Ishikawa (cell line): ENCODE measurements around the gene TPH2.

Experiments
- CREB1 ChIP-seq: IDR thresholded peaks from 2 replicates; pipeline ENCODE4 v1.6.1; 2012; ENCODE audit warnings: low read depth
- EGR1 ChIP-seq: IDR thresholded peaks from 2 replicates; pipeline ENCODE4 v1.6.1; 2012
- EP300 ChIP-seq: IDR thresholded peaks from 2 replicates; pipeline ENCODE4 v1.6.1; 2012; ENCODE audit warnings: borderline replicate concordance
- FOXM1 ChIP-seq: IDR thresholded peaks from 2 replicates; pipeline ENCODE4 v1.6.1; 2012; ENCODE audit warnings: low read depth, borderline replicate concordance
- MAX ChIP-seq: IDR thresholded peaks from 2 replicates; pipeline ENCODE4 v1.6.1; 2012
- NFIC ChIP-seq: IDR thresholded peaks from 2 replicates; pipeline ENCODE4 v1.6.1; 2012
- RAD21 ChIP-seq: IDR thresholded peaks from 2 replicates; pipeline ENCODE4 v1.6.1; 2012; ENCODE audit warnings: low read depth
- TAF1 ChIP-seq: IDR thresholded peaks from 2 replicates; pipeline ENCODE4 v1.6.1; 2012; ENCODE audit warnings: low read depth, mild to moderate bottlenecking
- TCF12 ChIP-seq: IDR thresholded peaks from 2 replicates; pipeline ENCODE4 v1.6.1; 2012; ENCODE audit warnings: low read depth
- YY1 ChIP-seq: IDR thresholded peaks from 2 replicates; pipeline ENCODE4 v1.6.1; 2012; ENCODE audit warnings: low read depth
- TF ChIP-seq, protein P1 (sequence below): IDR thresholded peaks from 2 replicates; pipeline ENCODE4 v1.6.1; 2012; ENCODE audit warnings: low read depth, mild to moderate bottlenecking

GRCh38 chr12:71999795-72000194, 61.1 kb downstream of the TPH2 start:
- TF ChIP-seq, protein P1, sequence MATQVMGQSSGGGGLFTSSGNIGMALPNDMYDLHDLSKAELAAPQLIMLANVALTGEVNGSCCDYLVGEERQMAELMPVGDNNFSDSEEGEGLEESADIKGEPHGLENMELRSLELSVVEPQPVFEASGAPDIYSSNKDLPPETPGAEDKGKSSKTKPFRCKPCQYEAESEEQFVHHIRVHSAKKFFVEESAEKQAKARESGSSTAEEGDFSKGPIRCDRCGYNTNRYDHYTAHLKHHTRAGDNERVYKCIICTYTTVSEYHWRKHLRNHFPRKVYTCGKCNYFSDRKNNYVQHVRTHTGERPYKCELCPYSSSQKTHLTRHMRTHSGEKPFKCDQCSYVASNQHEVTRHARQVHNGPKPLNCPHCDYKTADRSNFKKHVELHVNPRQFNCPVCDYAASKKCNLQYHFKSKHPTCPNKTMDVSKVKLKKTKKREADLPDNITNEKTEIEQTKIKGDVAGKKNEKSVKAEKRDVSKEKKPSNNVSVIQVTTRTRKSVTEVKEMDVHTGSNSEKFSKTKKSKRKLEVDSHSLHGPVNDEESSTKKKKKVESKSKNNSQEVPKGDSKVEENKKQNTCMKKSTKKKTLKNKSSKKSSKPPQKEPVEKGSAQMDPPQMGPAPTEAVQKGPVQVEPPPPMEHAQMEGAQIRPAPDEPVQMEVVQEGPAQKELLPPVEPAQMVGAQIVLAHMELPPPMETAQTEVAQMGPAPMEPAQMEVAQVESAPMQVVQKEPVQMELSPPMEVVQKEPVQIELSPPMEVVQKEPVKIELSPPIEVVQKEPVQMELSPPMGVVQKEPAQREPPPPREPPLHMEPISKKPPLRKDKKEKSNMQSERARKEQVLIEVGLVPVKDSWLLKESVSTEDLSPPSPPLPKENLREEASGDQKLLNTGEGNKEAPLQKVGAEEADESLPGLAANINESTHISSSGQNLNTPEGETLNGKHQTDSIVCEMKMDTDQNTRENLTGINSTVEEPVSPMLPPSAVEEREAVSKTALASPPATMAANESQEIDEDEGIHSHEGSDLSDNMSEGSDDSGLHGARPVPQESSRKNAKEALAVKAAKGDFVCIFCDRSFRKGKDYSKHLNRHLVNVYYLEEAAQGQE: no peak
- TF ChIP-seq MAX: no peak
- TF ChIP-seq TCF12: no peak
- TF ChIP-seq EP300: no peak
- no peak for TF ChIP-seq NFIC
- TF ChIP-seq EGR1: no peak
- TF ChIP-seq YY1: no peak
- TF ChIP-seq TAF1: no peak
- TF ChIP-seq RAD21: no peak
- TF ChIP-seq FOXM1: no peak
- TF ChIP-seq CREB1: no peak
